GOT3 (cell line): ENCODE results near the gene RTKN2.

Source experiments
- DNase-seq: peaks from one replicate; lab custom pipeline; 2025; ENCODE audit warnings: mixed read lengths; lab: John Stamatoyannopoulos, UW

RTKN2 gene

DNA sequence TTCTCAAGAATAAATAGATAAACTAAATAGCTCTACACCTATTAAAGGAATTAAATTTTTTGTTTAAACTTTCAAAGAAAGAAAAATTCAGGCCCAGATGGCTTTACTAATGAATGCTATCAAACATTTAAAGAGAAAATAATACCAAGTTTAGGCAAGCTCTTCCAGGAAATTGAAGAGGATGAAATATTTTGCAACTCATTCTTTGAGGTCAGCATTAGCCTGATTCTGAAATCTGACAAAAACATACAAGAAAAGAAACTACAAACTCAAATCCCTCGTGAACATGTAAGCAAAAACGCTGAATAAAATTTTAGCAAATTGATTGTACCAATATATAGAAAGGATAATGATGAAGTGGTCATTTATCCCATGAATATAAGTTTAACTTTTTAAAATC is 93.4 kb downstream of the RTKN2 start:
- DNase-seq, result no peak

DNA sequence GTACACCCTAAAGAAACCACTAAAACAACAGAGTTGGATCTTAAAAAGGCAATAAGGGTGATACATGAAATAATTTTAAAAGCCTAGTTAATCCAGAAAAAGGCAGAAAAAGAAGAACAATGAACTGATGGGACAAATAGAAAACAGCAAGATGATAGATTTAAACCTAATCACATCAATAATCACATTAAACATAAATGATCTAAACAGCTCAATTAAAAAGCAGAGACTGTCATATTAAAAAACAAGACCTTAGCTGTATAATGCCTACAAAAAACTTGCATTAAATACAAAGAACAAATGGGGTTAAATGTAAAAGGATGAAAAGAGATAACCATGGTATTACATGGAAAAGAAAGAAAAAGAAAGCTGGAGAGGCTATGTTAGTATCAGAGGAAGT is 96.2 kb downstream of the RTKN2 start:
- no peak for DNase-seq

- no peak for DNase-seq
Measured at GRCh38 chr10:62171791-62172190, 96.9 kb downstream of the RTKN2 start.

DNA sequence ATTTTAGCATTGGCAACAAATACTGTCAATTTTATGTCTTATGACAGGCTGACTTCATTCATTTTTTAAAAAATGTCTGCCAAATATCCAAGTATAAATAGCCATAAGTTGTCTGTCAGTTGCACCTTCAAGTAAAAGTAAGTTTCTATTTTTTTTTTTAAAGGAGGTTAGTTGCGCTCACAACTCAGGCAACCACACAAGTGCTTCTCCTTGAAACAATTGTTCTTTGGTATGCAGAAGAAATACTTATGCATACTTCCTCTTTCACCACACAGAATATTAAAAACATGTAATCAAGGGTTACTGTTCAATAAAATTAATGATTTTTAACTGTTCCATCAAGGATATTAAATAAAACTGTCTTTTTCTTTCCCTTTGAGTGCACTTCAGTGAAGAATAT is 97.9 kb downstream of the RTKN2 start:
- no peak for DNase-seq

DNA sequence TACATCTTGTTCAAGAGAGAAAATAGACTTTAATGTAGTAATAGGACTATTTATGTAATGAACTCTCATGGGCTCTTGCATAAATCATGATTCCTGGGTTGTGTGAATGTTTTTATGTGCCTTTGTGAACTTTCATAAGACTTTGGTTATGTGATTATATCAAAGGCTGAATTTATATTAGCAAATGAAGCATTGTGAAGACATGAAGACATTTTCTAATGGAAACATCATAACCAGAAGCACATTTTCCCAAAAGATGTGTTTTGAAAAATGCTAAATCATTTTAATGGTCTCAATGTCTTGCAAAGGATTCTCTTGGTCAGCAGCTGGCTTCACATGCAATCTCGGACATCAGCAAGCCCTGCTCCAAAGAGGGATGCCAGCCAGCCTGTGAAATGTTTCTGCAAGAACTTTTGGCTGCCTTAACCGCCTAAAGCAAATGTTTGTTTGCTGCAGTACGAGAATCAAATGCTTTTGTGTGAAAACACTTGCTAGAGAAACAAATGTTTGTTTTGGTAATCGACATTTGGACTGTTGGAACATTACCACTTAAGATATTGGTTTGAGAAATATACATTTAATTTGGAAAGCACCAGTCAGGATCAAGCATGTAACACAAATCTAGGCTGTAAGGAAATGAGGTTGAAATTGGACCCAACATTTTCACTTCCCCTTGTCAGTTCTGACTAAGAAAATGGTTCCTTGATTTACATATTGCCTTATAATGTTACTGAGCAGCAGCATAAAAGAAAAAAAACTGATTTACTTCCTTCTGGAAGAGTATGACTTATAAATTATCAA is 102.1 kb downstream of the RTKN2 start:
- no peak for DNase-seq

GRCh38 chr10:62165803-62166202 is 102.8 kb downstream of the RTKN2 start:
- no peak for DNase-seq

DNA sequence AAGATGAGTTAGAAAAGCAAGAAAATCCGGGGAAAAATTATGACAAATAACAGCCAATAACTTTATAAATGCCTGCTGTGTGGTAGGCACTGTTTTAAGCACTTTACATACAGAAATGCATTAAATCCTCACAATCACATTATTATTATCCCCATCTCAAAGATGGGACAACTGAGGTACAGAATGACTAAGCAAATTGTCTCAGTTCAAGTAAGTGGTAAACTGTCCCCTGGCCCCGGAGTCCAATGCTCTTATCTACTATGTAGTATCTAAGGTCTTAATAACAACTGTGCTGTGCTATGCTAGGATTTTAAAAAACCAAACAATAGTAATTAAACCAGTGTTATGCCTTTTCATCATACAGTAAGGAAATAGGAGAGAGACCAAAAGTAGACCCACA is 105.6 kb downstream of the RTKN2 start:
- no peak for DNase-seq

GRCh38 chr10:62162261-62162981 is 106.2 kb downstream of the RTKN2 start:
- no peak for DNase-seq

GRCh38 chr10:62159351-62159750 is 109.3 kb downstream of the RTKN2 start:
- no peak for DNase-seq

- no peak for DNase-seq
Measured at GRCh38 chr10:62157601-62158000, 111.0 kb downstream of the RTKN2 start.

- DNase-seq, result no peak
Measured at GRCh38 chr10:62155054-62155680, 113.5 kb downstream of the RTKN2 start.

DNA sequence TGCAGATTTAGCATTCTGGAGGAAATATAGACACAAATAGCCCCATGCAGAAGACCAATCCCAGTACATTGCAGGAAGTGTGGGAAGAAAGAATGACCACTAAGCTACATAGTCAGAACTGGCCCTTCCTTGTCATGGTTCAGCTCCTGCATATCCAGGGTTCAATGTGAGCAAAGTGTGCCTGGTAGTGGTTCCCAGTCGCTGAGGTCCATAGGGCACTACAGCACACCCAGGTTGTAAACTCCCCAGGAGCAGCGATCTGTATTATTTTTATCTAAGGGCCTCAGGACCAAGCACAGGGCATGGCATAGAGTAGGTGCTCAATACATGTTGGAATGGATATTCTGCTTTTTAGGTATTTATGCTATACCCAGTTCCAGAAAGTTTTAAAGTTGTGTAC is 114.4 kb downstream of the RTKN2 start:
- DNase-seq, result no peak

- DNase-seq, result no peak
Measured at GRCh38 chr10:62153191-62153590, 115.5 kb downstream of the RTKN2 start.

- no peak for DNase-seq
Measured at GRCh38 chr10:62149621-62150020, 119.0 kb downstream of the RTKN2 start.

- DNase-seq, result no peak
Measured at GRCh38 chr10:62148155-62148554, 120.5 kb downstream of the RTKN2 start.

- DNase-seq, result no peak
Measured at GRCh38 chr10:62147425-62147824, 121.2 kb downstream of the RTKN2 start.

GRCh38 chr10:62136931-62137330 is 131.7 kb downstream of the RTKN2 start:
- no peak for DNase-seq

- DNase-seq, result no peak
Measured at GRCh38 chr10:62133618-62134017, 135.0 kb downstream of the RTKN2 start.
